Neural progenitor cell (in vitro differentiated cells): ENCODE measurements around the gene OPCML. TPM values are rescaled to one million over a fixed set of nuclear protein-coding genes. Genes with fewer than 3 reads are reported as not detected.

Source experiments
- DNase-seq: peaks from one replicate; pipeline ENCODE4 v3.0.0-alpha.2; 2016; ENCODE audit warnings: low spot score
- H2AFZ ChIP-seq: fragments of 200-600 bp; sonication (generic); replicated peaks from 2 replicates; pipeline ENCODE4 v1.6.1; 2016; ENCODE audit warnings: antibody characterized with exemption
- H3F3A ChIP-seq: fragments of 200-600 bp; sonication (generic); 2 replicates; pipeline ENCODE4 v1.6.1; 2016; ENCODE audit warnings: antibody characterized with exemption, low read depth
- H3K27ac ChIP-seq: fragments of 200-600 bp; sonication (generic); 2 replicates; pipeline ENCODE4 v1.5.1; 2016; ENCODE audit warnings: mild to moderate bottlenecking
- H3K27me3 ChIP-seq: fragments of 200-600 bp; sonication (generic); 2 replicates; pipeline ENCODE4 v1.6.1; 2016; ENCODE audit warnings: mild to moderate bottlenecking, moderate library complexity
- H3K36me3 ChIP-seq: fragments of 200-600 bp; sonication (generic); 2 replicates; pipeline ENCODE4 v1.5.1; 2016
- H3K4me1 ChIP-seq: fragments of 200-600 bp; sonication (generic); 2 replicates; pipeline ENCODE4 v1.6.1; 2016; ENCODE audit warnings: mixed run types
- H3K4me2 ChIP-seq: fragments of 200-600 bp; sonication (generic); 2 replicates; pipeline ENCODE4 v1.6.1; 2016
- H3K4me3 ChIP-seq: fragments of 200-600 bp; sonication (generic); 2 replicates; pipeline ENCODE4 v1.5.1; 2016
- H3K79me2 ChIP-seq: fragments of 200-600 bp; sonication (generic); 2 replicates; pipeline ENCODE4 v1.6.1; 2016; ENCODE audit warnings: low read depth
- H3K9ac ChIP-seq: fragments of 200-600 bp; sonication (generic); 2 replicates; pipeline ENCODE4 v1.6.1; 2016
- H3K9me3 ChIP-seq: fragments of 200-600 bp; sonication (generic); 2 replicates; pipeline ENCODE4 v1.5.1; 2016; ENCODE audit warnings: low read depth
- H4K20me1 ChIP-seq: fragments of 200-600 bp; sonication (generic); 2 replicates; pipeline ENCODE4 v1.6.1; 2016; ENCODE audit warnings: low read depth
- H3K27ac Mint-ChIP-seq: 3 replicates; pipeline ENCODE4 v1.8.0; 2021; ENCODE audit warnings: mixed read lengths
- H3K27me3 Mint-ChIP-seq: 2 replicates; pipeline ENCODE4 v1.8.0; 2022; ENCODE audit warnings: low read depth, mild to moderate bottlenecking, inconsistent platforms, moderate library complexity, mixed read lengths; ENCODE audit not compliant: insufficient read depth
- H3K36me3 Mint-ChIP-seq: 3 replicates; pipeline ENCODE4 v1.8.0; 2021; ENCODE audit warnings: mixed read lengths
- H3K4me1 Mint-ChIP-seq: 3 replicates; pipeline ENCODE4 v1.8.0; 2021; ENCODE audit warnings: mixed read lengths
- H3K4me3 Mint-ChIP-seq: 3 replicates; pipeline ENCODE4 v1.8.0; 2021; ENCODE audit warnings: mild to moderate bottlenecking, moderate library complexity, mixed read lengths
- H3K9me3 Mint-ChIP-seq: 3 replicates; pipeline ENCODE4 v1.8.0; 2020; ENCODE audit warnings: mixed read lengths
- CTCF ChIP-seq: fragments of 200-600 bp; sonication (generic); IDR thresholded peaks from 2 replicates; pipeline ENCODE4 v1.5.1; 2017; ENCODE audit warnings: antibody characterized with exemption, mild to moderate bottlenecking
- EZH2 ChIP-seq: fragments of 200-600 bp; sonication (generic); IDR thresholded peaks from 2 replicates; pipeline ENCODE4 v1.6.1; 2017; ENCODE audit warnings: antibody characterized with exemption, mild to moderate bottlenecking, moderate library complexity
- EZH2phosphoT487 ChIP-seq: fragments of 200-600 bp; sonication (generic); IDR thresholded peaks from 2 replicates; pipeline ENCODE4 v1.6.1; 2017; ENCODE audit warnings: antibody characterized with exemption
- total RNA-seq: library from RNA; depleted of rRNA; stranded (reverse); fragments of >200 nt; gene quantifications from 2 replicates; pipeline ENCODE4 v1.2.3, GENCODE V29; 2015; ENCODE audit warnings: low replicate concordance

Gene OPCML
- total RNA-seq, 1 donor from 2014 or later, result 0.02 TPM

GRCh38 chr11:133127741-133128140, 404.6 kb downstream of the OPCML start:
- Histone ChIP-seq H3K27ac (no peak overlapping the region), H3F3A (no peaks in the 10 kb centered on the region), H3K4me3 (no peak overlapping the region), H2AFZ (no peak overlapping the region), H3K4me2 (no peak overlapping the region), H4K20me1 (no peaks in the 10 kb centered on the region), H3K27me3 (no peaks in the 10 kb centered on the region), H3K9me3 (no peaks in the 10 kb centered on the region), H3K4me1 (no peaks in the 10 kb centered on the region), H3K79me2 (no peaks in the 10 kb centered on the region), H3K9ac (no peak overlapping the region), H3K36me3 (no peaks in the 10 kb centered on the region)
- Mint-ChIP-seq H3K27me3 (peaks cover 2% of the 10 kb centered on the region), H3K4me3 (no peak overlapping the region), H3K4me1 (peaks cover 5% of the 10 kb centered on the region), H3K9me3 (no peaks in the 10 kb centered on the region), H3K27ac (no peak overlapping the region), H3K36me3 (no peaks in the 10 kb centered on the region)
- no peak for TF ChIP-seq EZH2phosphoT487
- no peak for TF ChIP-seq EZH2
- no peak for DNase-seq

- Histone ChIP-seq H3F3A (no peaks in the 10 kb centered on the region), H3K4me3 (no peak overlapping the region), H3K27ac (no peak overlapping the region), H3K36me3 (no peaks in the 10 kb centered on the region), H4K20me1 (no peaks in the 10 kb centered on the region), H3K27me3 (no peaks in the 10 kb centered on the region), H3K4me1 (no peaks in the 10 kb centered on the region), H3K79me2 (no peaks in the 10 kb centered on the region), H2AFZ (no peak overlapping the region), H3K9ac (no peak overlapping the region), H3K4me2 (no peak overlapping the region), H3K9me3 (no peaks in the 10 kb centered on the region)
- TF ChIP-seq CTCF (no peak), EZH2 (no peak)
- H3K27me3 Mint-ChIP-seq, result peaks cover 2% of the 10 kb centered on the region
- H3K4me1 Mint-ChIP-seq, result peaks cover 5% of the 10 kb centered on the region
- no peaks in the 10 kb centered on the region for H3K36me3 Mint-ChIP-seq
- H3K4me3 Mint-ChIP-seq, result no peak overlapping the region
- no peaks in the 10 kb centered on the region for H3K9me3 Mint-ChIP-seq
- H3K27ac Mint-ChIP-seq, result no peak overlapping the region
- no peak for DNase-seq
These were observed 408.5 kb downstream of the OPCML start for GRCh38 chr11:133123796-133124195.

- no peaks in the 10 kb centered on the region for H3K9me3 Mint-ChIP-seq
- Histone ChIP-seq H3K4me1 (no peaks in the 10 kb centered on the region), H3K9me3 (no peaks in the 10 kb centered on the region), H3K9ac (no peak overlapping the region), H4K20me1 (no peaks in the 10 kb centered on the region), H3K4me3 (no peak overlapping the region), H3K79me2 (no peaks in the 10 kb centered on the region), H3F3A (no peaks in the 10 kb centered on the region), H3K4me2 (no peak overlapping the region), H3K27me3 (no peaks in the 10 kb centered on the region), H2AFZ (no peak overlapping the region), H3K27ac (no peak overlapping the region), H3K36me3 (no peaks in the 10 kb centered on the region)
- no peaks in the 10 kb centered on the region for H3K36me3 Mint-ChIP-seq
- H3K27ac Mint-ChIP-seq, result no peak overlapping the region
- DNase-seq, result no peak
- H3K4me1 Mint-ChIP-seq, result peaks cover 5% of the 10 kb centered on the region
- H3K27me3 Mint-ChIP-seq, result peaks cover 2% of the 10 kb centered on the region
- no peak overlapping the region for H3K4me3 Mint-ChIP-seq
- TF ChIP-seq CTCF (no peak), EZH2phosphoT487 (no peak), EZH2 (no peak)
These were observed 408.9 kb downstream of the OPCML start for GRCh38 chr11:133123366-133123765.

DNA sequence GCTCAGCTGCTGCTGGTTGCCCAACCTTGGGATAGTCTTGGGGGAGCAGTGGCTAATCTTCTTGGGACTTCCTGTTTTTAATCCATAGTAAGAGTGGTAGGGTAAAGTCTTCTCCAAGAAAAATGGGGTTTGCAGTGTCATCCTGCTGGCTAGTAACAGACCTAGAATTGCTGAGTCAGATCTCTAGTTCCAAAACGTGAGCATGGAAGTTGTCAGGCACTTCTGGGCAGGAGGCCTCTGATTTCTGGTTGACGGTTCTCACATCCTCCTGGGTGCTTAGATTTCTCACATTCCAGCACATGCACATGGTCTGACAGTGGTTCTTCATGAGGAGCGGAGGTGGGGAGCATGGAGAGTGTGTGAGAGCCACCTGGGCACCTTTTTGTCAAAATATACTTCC, 410.0 kb downstream of the OPCML start:
- H3K9ac ChIP-seq, result no peak overlapping the region
- no peaks in the 10 kb centered on the region for H3F3A ChIP-seq
- H4K20me1 ChIP-seq, result no peaks in the 10 kb centered on the region
- no peaks in the 10 kb centered on the region for H3K36me3 Mint-ChIP-seq
- no peak overlapping the region for H3K27ac Mint-ChIP-seq
- no peaks in the 10 kb centered on the region for H3K27me3 ChIP-seq
- H3K27me3 Mint-ChIP-seq, result no peaks in the 10 kb centered on the region
- no peak overlapping the region for H3K27ac ChIP-seq
- no peak overlapping the region for H3K4me3 ChIP-seq
- TF ChIP-seq CTCF, result no peak
- no peak for TF ChIP-seq EZH2
- no peak for TF ChIP-seq EZH2phosphoT487
- no peak overlapping the region for H3K4me2 ChIP-seq
- H2AFZ ChIP-seq, result no peak overlapping the region
- H3K9me3 Mint-ChIP-seq, result no peaks in the 10 kb centered on the region
- H3K4me1 ChIP-seq, result no peaks in the 10 kb centered on the region
- H3K9me3 ChIP-seq, result no peaks in the 10 kb centered on the region
- H3K79me2 ChIP-seq, result no peaks in the 10 kb centered on the region
- DNase-seq, result no peak
- H3K4me3 Mint-ChIP-seq, result no peak overlapping the region
- H3K36me3 ChIP-seq, result no peaks in the 10 kb centered on the region
- H3K4me1 Mint-ChIP-seq, result peaks cover 5% of the 10 kb centered on the region
